ENCODE results near the gene PNPLA3.

The PNPLA3 gene, protein sequence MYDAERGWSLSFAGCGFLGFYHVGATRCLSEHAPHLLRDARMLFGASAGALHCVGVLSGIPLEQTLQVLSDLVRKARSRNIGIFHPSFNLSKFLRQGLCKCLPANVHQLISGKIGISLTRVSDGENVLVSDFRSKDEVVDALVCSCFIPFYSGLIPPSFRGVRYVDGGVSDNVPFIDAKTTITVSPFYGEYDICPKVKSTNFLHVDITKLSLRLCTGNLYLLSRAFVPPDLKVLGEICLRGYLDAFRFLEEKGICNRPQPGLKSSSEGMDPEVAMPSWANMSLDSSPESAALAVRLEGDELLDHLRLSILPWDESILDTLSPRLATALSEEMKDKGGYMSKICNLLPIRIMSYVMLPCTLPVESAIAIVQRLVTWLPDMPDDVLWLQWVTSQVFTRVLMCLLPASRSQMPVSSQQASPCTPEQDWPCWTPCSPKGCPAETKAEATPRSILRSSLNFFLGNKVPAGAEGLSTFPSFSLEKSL

DNA sequence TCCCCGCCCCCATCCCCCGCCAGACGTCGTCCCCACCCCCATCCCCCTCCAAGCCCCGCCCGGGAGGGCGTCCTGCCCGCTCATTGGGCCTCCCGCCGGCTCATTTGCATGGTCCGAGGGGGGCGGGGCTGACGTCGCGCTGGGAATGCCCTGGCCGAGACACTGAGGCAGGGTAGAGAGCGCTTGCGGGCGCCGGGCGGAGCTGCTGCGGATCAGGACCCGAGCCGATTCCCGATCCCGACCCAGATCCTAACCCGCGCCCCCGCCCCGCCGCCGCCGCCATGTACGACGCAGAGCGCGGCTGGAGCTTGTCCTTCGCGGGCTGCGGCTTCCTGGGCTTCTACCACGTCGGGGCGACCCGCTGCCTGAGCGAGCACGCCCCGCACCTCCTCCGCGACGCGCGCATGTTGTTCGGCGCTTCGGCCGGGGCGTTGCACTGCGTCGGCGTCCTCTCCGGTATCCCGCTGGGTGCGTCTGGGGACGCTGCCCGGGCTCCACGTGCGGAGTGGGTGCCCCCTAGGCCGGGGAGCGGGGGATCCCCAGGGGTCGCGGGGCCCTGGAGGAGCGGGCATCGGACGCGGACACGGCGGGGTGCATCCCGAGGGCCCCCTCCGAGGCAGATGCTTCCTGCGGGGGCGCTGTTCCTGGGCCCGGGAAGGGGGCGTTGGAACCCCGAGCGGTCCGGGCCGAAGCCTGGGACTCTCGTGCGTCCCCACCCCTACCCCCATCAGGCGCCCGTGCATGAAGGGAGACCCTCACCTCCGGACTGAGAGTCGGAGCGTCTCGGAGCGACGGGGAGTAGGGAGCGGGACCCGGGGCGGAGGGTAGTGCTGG lies at the start of gene PNPLA3:
Gene PNPLA3, plus strand, starts transcription at position 175 of the 834 bp plus-strand sequence. Its CDS starts 107 bp downstream, at position 282.
- peak; percentile 70 for DNase-seq

DNA sequence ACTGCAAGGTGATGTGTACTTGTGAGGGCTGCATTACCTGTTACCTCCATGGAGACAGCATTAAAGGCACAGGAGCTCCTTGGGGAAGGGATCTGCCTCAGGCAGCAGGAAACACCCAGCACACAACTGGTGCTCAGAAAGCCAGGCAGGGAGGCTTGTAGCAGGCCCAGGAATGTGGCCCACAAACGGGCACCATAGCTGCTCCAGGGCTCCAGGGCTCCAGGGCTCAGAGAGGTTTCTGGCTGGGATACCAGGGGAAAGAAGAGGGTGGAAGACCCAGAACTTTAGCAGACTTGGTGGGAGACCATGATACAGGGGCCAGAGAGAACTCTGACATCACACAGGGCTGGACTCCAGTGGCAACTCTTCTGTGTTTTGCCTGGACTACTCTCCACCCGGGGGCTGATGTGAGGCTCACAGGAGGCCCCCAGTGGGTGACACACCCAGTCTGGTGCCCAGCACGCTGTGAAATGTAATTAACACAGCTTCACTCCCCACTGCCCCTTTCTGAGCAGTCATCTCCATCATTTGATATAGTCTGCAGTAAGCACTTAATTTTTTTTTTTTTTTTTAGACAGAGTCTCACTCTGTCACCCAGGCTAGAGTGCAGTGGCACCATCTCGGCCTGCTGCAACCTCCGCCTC lies 46.6 kb upstream of the PNPLA3 start:
- DNase-seq = no peak

DNA sequence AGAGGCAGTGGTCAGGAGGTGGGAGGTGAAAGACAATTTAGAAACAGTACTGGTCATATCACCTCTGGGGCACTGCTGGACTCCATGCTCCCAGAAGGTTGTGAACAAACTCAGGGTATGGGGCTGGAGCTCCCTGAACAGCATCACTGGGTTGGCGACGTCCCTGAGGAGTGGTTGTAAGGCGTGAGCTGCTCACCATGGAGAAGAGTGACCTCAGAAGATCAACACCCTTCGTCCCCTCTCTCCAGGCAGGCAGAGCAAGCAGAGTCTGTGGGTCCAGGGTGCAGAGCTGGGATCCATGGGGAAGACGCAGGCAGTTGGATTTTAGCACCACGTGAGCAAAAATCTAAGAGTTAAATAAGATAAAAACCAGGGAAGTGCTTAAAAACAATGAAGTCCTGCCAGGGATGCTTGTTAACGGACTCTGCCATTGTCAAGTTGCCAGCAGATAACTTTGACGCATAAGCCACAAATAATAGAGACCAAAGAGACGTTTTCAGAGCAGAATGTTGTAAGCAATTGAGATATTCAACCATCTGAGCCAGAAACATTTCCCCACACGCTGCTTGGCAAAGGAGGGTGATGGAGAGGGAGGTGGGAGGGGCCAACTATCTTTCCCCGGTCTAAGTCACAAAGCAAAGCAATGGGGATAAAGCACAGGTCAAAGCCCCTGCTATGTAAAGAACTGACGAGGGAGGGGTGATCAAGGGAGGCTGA lies 45.4 kb upstream of the PNPLA3 start:
- no peak for DNase-seq

DNA sequence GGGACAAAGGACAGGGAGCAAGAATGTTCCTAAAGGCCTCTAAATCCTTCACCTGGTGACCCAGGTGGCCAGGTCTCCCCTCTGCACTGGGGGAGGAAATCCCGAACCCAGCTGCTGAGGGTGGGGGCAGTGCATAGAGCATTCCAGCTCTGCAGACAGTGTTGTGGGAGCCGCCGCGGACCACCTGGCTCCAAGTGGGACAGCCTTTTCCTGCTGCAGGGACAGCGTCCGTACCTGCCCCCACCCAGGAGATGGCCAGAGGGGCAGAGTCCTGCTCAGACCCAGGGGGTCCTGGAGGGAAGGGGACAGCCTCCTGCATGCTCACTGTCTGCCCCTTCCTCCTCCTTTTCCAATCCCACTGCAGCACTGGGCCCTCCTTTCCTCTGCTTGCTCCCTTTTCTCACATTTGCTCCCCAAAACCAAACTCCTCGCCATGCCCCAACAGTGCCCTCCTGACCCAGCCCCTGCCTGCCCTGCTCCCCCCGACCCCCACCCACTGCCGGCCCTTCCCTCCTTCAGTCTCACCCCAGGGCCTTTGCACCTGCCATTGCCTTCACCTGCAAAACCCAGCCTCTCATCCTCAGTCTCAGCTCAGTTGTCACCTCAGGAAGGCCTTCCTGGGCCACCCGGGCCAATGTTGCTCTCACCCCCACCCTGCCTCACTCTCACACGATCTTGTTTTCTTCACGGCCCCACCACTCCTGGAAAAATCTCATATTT lies 44.6 kb upstream of the PNPLA3 start:
- no peak for DNase-seq

DNA sequence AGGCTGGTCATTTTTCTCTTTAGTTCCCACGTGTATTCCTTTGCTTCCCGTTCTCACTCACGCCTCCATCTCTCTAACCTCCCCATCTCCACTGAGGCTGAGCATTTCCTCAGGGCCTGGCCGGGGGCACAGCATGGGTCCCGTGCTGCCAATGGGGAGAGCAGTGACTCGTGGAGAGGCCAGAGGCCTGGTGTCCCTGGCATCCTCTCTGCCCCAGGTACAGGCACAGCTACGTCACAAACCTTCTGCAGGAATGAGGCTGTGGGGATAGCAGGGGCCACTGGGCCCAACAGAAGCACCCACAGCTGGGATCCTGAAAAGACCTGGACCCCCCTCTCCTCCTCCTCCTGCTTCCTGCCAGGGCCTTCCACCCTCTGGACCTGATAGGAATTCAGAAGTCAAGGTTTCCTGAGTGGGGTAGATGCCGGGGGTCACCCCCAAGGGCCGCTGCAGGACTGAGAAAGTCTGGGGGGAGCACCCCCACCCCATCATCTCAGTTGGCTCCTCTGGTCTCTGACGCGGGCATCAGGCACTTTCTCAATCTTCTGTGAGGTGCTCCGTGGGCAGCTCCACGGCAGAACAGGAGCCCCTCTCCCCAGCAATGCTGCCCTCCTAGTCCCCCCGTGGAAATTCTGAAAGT lies 43.6 kb upstream of the PNPLA3 start:
- no peak for DNase-seq

DNA sequence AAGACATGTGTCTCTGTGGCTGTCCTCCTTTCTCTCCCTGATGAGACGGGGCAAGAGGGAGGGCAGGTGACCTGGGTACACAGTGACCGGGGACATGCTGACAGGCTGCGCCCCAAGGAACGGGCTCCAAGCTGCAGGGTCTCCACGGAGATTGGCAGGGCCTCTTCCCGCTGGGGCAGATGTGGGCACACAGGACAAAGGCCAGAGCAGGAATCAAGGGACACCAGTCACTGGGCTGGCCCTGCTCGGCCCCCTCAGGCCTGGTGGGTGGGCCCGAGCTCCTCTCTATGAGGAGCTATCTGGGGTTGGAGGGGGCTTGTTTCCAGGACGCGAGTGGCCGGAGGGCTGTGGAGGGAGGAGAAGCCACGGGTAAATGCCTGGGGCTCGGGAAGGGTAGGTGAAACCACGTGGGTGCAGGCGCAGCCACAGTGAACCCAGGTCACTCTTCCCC lies 43.0 kb upstream of the PNPLA3 start:
- no peak for DNase-seq

DNA sequence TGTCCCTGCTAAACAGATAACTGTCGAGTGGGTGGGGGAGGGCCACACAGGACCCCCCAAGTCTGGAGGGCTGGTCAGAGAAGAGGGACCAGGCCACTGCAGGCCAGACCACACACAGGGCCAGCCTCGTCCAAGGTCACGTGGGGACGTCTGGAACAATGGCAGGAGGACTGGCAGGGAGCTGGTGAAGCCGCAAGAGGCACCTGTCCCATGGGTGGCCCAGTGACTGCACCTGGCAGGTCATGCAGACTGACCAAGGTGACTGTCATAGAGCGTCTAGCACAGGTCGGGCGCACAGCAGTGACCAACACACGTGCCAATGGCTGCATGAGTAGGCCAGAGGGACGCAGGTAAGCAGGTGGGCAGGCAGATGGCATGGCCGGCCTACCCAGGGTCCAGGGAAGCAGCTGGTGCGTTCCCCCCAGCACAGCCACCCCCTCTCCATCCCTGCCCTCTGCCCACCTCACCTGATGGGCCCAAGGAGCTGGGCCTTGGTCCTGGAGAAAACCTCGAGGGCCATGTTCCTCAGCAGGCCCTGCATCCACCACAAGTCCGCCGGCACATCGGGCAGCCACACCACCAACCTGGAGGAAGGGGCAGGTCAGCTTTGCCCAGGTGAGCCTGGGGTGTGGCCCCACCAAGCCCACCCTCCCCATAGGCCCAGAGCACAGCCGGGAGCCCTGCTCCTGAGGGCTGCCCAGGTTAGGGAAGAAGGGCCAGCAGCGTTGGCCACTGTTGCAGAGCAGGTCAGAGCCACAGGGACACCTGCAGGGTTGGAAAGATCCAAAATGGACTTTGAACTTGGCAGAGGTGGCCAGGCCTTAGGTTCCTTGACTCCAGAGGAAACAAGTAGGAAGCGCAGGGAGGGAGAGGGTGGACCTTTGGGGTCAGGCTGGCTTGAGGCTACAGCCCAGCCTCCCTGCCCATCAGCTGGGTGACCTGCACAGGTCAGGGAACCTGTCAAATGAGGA lies 42.2 kb upstream of the PNPLA3 start:
- no peak for DNase-seq

DNA sequence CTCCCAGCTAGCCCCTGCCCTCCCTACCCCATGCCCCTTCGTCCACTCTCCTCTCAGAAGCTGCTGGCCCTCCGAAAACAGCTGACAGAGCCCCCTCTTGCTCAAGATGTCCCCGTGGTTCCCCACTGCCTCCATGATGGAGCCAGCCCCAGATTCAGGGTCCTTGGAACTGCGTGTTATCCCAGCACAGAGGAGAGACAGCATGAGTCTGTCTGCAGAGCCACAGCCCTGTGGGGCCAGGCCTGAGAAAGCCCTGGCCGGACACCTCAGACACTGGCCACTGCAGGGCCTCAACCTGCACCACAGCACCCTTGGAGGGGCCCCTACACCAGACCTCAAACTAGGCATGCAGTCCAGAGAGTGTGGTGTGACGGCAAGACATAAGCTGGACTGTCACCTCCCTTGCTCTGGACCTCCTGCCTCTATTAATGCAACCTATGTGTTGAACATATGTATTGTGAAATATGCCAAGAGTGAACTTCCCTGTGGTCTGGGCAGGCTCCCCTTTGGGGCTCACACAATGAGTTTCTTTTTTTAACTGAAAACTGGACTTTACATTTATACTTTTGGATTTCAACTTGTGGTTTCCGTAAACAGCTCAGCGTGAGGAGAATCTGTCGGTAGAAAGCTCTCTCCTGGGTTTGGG lies 41.4 kb upstream of the PNPLA3 start:
- DNase-seq = no peak

DNA sequence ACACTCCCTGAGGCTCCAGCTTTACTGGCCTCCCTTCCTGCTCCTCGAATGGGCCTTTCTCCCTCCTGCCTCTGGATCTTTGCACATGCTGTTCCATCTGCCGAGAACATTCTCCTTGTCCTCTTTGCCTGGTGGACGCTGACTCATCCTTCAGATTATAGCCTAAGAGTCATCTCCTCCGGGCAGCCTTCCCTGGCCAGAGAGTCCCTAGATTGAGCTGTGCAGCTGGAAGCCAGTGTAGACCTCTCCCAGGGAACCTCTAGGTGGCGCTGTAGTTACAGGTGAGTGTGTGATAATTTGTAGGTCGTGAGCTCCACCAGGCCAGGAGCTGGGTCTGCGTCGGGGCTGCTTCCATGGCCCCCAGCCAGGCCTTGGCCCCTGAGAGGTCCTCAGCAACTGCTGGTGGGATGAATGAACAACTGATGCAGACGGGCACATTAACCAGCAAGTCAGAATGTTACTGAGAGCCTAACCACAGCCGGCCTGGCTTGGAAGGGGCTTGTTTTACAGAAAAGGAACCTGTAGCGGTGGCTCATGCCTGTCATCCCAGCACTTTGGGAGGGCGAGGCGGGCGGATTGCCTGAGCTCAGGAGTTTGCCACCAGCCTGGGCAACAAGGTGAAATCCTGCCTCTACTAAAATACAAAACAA lies 40.5 kb upstream of the PNPLA3 start:
- DNase-seq = peak; percentile 63

DNA sequence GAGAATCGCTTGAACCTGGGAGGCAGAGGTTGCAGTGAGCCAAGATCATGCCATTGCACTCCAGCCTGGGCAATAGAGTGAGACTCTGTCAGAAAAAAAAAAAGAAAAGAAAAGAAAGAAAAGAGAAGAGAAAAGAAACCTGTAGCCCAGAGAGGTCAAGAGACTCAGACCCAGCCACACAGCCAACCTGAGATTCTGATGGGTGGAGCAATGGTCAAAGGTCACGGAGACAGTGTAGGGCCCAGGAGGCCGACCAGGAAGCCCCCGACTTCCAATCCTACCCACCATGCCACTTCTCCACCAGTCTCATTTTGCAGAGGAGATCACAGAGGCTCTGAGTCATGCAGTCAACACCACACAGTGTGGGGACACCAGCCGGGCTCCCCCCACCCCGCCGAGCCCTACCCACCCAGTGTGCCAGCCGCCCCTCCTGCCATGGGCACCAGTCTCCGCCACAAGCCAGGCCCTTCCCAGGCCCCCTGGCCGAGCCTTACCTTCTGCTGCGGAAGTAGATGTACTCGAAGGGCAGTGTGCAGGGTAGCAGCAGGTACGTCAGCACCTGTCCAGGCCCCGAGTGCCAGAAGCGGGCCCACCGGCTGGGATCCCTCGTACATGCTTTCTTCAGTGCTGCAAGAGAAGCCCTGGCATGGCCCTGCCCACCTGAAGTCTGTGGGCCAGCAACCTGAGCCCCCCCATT lies 39.7 kb upstream of the PNPLA3 start:
- DNase-seq = no peak

DNA sequence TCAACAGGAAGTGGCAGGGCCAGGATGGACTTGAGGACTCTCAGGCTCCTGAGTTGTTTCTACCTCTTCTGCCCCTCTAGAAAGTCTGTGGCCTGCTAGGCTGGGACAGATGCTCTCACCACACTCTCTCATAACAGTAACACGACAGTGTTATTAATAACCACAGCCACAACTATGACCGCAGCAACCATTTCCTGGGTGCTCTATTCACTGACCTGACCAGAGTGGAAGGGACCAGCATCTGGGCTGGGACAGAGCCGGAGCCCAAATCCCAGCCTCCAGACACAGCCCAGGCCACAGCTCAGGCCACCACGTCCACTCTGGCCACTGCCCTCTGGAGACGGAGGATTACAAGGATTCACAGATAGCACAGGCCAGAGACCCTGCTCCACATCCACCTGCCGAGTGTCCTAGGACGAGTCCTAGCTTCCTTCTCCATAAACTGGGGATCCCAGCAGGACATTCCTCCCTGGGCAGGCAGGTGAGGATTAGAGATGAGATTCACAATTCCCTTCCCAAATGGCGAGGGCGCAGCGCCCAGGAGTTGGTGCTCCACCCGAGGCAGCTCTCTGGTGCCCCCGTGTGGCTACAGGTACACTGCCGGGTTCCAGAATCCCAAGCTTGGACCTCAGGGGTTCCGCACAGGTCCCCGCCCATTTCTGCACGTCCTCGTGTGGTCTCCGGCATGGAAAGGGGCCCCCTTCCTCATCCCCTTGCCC lies 38.8 kb upstream of the PNPLA3 start:
- DNase-seq = peak; percentile 8

DNA sequence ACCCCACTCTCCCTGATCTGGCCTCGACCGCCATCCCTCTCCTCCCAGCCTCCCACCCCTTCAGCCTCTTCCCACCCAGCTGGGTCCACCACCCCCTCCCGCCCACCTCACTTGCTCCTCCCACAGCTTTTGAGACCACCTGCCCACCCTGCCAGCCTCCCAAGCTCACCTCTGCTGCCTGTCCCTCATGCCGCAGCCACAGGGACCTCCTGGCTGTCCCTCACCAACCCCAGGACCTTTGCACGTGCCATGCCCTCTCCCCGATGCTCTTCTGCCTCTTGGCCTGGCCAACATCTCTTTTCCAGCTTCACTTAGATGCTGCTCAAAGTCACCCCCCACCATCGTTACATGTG lies 38.3 kb upstream of the PNPLA3 start:
- no peak for DNase-seq

DNA sequence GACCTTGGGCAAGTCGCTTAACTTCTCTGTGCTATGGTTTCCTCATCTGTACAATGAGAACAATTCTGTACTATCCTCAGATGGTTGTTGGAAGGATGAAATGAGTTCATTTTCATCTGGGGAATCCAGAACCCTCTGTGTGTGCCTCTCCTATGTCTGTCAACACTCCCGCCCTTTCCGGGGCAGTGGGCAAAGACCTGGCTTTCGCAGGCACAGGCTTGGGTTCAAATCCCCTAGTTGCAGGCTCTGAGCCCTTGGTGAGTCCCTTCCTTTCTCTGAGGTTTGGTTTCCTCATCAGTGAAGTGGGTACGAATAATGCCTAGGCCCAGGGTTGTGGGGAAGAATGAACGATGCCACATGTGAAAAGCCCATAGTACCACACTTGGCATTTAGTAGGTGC lies 37.8 kb upstream of the PNPLA3 start:
- no peak for DNase-seq

DNA sequence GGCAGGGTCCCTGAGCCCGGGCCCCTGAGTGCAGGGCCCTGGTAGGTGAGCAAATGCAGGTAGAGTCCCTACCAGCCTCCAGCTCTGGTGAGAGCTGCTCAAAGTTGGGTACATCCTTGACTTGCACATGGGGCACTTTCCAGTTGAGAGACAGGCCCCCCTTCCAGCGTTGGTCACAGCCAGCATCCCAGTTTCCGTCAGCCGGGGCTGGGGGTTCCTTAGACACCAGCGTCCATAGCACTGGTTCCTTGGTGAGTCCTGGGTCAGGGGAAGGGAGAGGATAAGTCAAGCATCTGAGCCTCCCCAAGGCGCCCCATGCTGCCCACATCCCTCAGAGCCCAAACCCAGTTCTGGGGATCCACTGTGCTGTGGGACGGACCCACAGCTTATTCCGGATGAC lies 37.4 kb upstream of the PNPLA3 start:
- DNase-seq = no peak

DNA sequence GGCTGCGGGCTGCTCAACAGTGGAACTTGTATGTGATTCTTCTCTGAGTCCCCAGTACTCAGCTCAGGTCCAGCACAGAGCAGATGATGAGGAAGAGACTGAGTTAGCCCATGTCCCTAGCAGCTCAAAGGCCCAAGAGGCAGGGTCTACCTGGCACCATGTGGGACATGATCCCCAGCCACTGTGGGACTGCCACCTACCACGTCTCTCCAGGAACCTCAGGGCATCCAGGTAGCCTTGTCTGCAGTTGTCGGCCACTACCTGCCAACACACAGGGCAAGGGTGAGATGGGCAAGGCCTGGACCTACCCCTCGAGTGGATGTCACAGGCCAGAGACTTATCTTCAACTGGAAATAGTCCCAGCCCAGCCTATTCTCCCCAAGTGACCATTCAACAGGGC lies 36.2 kb upstream of the PNPLA3 start:
- DNase-seq = no peak

DNA sequence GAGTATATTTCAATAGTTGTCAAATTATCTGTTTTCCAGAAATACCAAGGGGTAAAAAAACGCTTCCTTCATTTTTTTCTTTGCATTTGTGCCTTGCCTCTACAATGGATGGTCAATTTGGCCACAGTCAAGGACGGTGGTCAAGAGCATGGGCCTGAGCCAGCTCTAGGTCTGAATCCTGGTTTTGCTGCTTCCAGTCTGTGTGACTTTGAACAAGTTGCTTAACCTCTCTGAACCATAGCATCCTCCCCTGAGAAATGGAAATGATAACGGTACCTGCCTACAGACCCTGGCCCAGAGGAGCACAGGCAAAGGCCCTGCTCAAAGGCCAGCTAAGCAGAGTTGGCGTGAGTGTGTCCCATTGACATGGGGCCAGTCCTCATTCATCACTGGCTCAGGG lies 34.9 kb upstream of the PNPLA3 start:
- no peak for DNase-seq

DNA sequence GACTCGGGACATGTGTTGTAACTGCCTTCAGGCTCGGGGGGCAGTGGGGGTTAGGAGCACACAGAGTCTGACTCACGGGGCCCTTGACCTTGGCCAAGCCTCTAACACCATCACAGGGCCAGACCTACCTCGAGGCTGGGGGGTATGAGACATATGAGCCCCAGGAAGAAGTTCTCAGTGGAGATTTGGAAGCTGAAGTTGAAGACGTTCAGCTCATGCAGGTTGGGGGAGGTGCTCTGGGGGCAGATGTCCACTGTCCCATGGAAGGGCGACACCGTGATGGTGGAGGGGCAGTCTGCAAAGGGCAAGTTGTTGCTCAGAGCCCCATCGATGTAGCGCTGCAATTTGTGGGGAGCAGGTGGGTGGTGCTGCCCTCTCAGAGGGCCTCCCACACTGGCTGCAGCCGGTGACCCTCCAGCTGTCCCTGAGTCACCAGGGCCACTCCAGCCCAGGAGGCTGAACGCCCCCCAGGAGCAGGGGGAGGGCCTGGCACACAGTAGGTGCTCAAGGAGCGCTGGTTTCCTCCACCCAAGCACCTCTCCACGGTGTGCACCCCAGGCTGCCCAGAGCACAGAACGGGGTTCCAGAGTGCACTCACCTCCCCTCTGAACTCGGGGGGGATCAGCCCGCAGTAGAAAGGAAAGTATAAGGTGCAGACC lies 34.3 kb upstream of the PNPLA3 start:
- DNase-seq = no peak

Data from NCI-H1105 treated with DMSO at 0.1 percent for 48 hours (cell line).